H1 (cell line): ENCODE data around the gene PLPP4. TPM values are rescaled to one million over a fixed set of nuclear protein-coding genes. Genes with fewer than 3 reads are reported as not detected.

Source experiments
- CTCF ChIA-PET: fragments of 300-600 bp; sonication (Branson Sonifier 250); formaldehyde crosslinking; loops from one replicate; lab custom pipeline; 2021; ENCODE audit not compliant: partially characterized antibody; lab: Charles Lee
- POLR2A ChIA-PET: fragments of 300-600 bp; sonication (Branson Sonifier 250); formaldehyde crosslinking; loops from one replicate; lab custom pipeline; 2021; ENCODE audit warnings: inconsistent platforms; ENCODE audit not compliant: partially characterized antibody; lab: Charles Lee
- DNase-seq, 2 experiments: peaks; one replicate each; pipeline versions ENCODE4 v3.0.0 to v3.0.0-alpha.2; 2010 to 2022; ENCODE audit warnings: low spot score in 2 of 2, low read depth in 1 of 2, mixed read lengths in 1 of 2
- FAIRE-seq: peaks from 2 replicates; lab custom pipeline; 2011; peaks lifted over from hg19 to GRCh38; lab: Jason Lieb, UNC
- H2AFZ ChIP-seq: 2 replicates; pipeline ENCODE4 v1.8.1; 2012; ENCODE audit warnings: low read length, inconsistent platforms
- H2AK5ac ChIP-seq: 2 replicates; pipeline ENCODE4 v1.6.1; 2013; ENCODE audit warnings: low read depth, low read length
- H2BK120ac ChIP-seq: replicated peaks from 2 replicates; pipeline ENCODE3; 2013; ENCODE audit warnings: low read depth, low read length, inconsistent platforms
- H2BK12ac ChIP-seq: 2 replicates; pipeline ENCODE4 v1.6.1; 2013; ENCODE audit warnings: low read depth, low read length
- H2BK15ac ChIP-seq: 2 replicates; pipeline ENCODE4 v1.6.1; 2013; ENCODE audit warnings: low read length
- H2BK20ac ChIP-seq: 2 replicates; pipeline ENCODE4 v1.6.1; 2013; ENCODE audit warnings: low read length
- H2BK5ac ChIP-seq: 2 replicates; pipeline ENCODE4 v1.6.1; 2013; ENCODE audit warnings: low read depth, low read length
- H3K14ac ChIP-seq: 2 replicates; pipeline ENCODE4 v1.6.1; 2013; ENCODE audit warnings: inconsistent platforms; ENCODE audit not compliant: insufficient read length
- H3K18ac ChIP-seq: 2 replicates; pipeline ENCODE4 v1.6.1; 2013; ENCODE audit warnings: low read length; ENCODE audit errors: extremely low read depth
- H3K23ac ChIP-seq: 2 replicates; pipeline ENCODE4 v1.6.1; 2013; ENCODE audit warnings: inconsistent platforms; ENCODE audit not compliant: insufficient read length
- H3K23me2 ChIP-seq: 2 replicates; pipeline ENCODE4 v1.6.1; 2013; ENCODE audit warnings: low read depth, low read length
- H3K27ac ChIP-seq: 2 replicates; pipeline ENCODE4 v1.6.1; 2011; ENCODE audit warnings: low read depth, low read length, inconsistent platforms
- H3K27me3 ChIP-seq, 4 experiments: replicated peaks in 1 of 4; 1 replicate in 1 of 4; 2 replicates in 3 of 4; pipeline versions ENCODE4 v1.6.1 to v1.8.1; 2011 to 2013; ENCODE audit warnings: low read length in 3 of 4, mild to moderate bottlenecking in 3 of 4, inconsistent platforms in 2 of 4, mixed read lengths in 2 of 4, moderate library complexity in 1 of 4; ENCODE audit not compliant: control insufficient read depth in 3 of 4, insufficient read depth in 3 of 4; ENCODE audit errors: extremely low read depth in 1 of 4
- H3K36me3 ChIP-seq, 4 experiments: 2 replicates each; pipeline versions ENCODE4 v1.6.1 to v1.8.1; 2011 to 2013; ENCODE audit warnings: mild to moderate bottlenecking in 4 of 4, low read length in 3 of 4, moderate library complexity in 2 of 4, control low read depth in 1 of 4, inconsistent platforms in 1 of 4; ENCODE audit not compliant: insufficient read depth in 4 of 4, control insufficient read depth in 2 of 4
- H3K4ac ChIP-seq: replicated peaks from 2 replicates; pipeline ENCODE3; 2013; ENCODE audit warnings: low read length, low read depth, mixed read lengths, inconsistent platforms; ENCODE audit not compliant: insufficient read length
- H3K4me1 ChIP-seq, 4 experiments: replicated peaks in 1 of 4; 1 replicate in 1 of 4; 2 replicates in 3 of 4; pipeline versions ENCODE4 v1.6.1 to v1.8.1; 2011 to 2013; ENCODE audit warnings: low read length in 3 of 4, inconsistent platforms in 2 of 4, mixed read lengths in 1 of 4; ENCODE audit not compliant: insufficient read depth in 4 of 4, control insufficient read depth in 3 of 4
- H3K4me2 ChIP-seq, 2 experiments: 2 replicates each; pipeline versions ENCODE4 v1.6.1 to v1.8.1; 2011 to 2013; ENCODE audit warnings: low read depth in 2 of 2, low read length in 2 of 2, control low read depth in 1 of 2, inconsistent platforms in 1 of 2, mild to moderate bottlenecking in 1 of 2; ENCODE audit not compliant: insufficient read depth in 1 of 2
- H3K4me3 ChIP-seq, 4 experiments: fragments of 200-600, 300-600 bp in 1 of 4; sonication (generic), shearing (Covaris generic), sonication (Bioruptor Twin) in 1 of 4; 2 replicates each; pipeline versions ENCODE4 v1.5.1 to v1.8.1; 2011 to 2016; ENCODE audit warnings: low read length in 4 of 4, low read depth in 3 of 4, control low read depth in 2 of 4, inconsistent platforms in 2 of 4, mild to moderate bottlenecking in 2 of 4, mixed read lengths in 1 of 4, moderate library complexity in 1 of 4; ENCODE audit not compliant: insufficient read depth in 2 of 4; ENCODE audit errors: extremely low read depth in 1 of 4
- H3K56ac ChIP-seq: replicated peaks from 2 replicates; pipeline ENCODE3; 2013; ENCODE audit warnings: low read depth, mild to moderate bottlenecking, mixed read lengths, low read length, inconsistent platforms; ENCODE audit not compliant: insufficient read length
- H3K79me1 ChIP-seq: 2 replicates; pipeline ENCODE4 v1.6.1; 2013; ENCODE audit warnings: low read depth, low read length, control low read depth
- H3K79me2 ChIP-seq, 2 experiments: 2 replicates each; pipeline versions ENCODE4 v1.6.1 to v1.8.1; 2012 to 2013; ENCODE audit warnings: low read length in 2 of 2, mild to moderate bottlenecking in 2 of 2, inconsistent platforms in 1 of 2; ENCODE audit not compliant: insufficient read depth in 2 of 2, control insufficient read depth in 1 of 2
- H3K9ac ChIP-seq, 4 experiments: replicated peaks in 1 of 4; 1 replicate in 1 of 4; 2 replicates in 3 of 4; pipeline versions ENCODE4 v1.6.1 to v1.8.1; 2011 to 2013; ENCODE audit warnings: low read depth in 3 of 4, low read length in 3 of 4, control low read depth in 2 of 4, mild to moderate bottlenecking in 2 of 4, moderate library complexity in 2 of 4, inconsistent platforms in 1 of 4; ENCODE audit errors: extremely low read depth in 1 of 4
- H3K9me3 ChIP-seq, 2 experiments: 2 replicates each; pipeline versions ENCODE4 v1.6.1 to v1.8.1; 2012 to 2013; ENCODE audit warnings: mild to moderate bottlenecking in 2 of 2, moderate library complexity in 2 of 2, control low read depth in 1 of 2, inconsistent platforms in 1 of 2, low read depth in 1 of 2, low read length in 1 of 2, mixed read lengths in 1 of 2; ENCODE audit not compliant: insufficient read depth in 2 of 2
- H4K20me1 ChIP-seq, 2 experiments: replicated peaks in 1 of 2; 2 replicates each; pipeline versions ENCODE3 to v1.8.1; 2011 to 2013; ENCODE audit warnings: inconsistent platforms in 2 of 2, low read length in 2 of 2, mild to moderate bottlenecking in 1 of 2; ENCODE audit not compliant: insufficient read depth in 2 of 2, control insufficient read depth in 1 of 2
- H4K5ac ChIP-seq: 2 replicates; pipeline ENCODE4 v1.6.1; 2013; ENCODE audit warnings: low read length, low read depth, mixed read lengths, inconsistent platforms; ENCODE audit not compliant: insufficient read length
- H4K8ac ChIP-seq: 2 replicates; pipeline ENCODE4 v1.8.0; 2013; ENCODE audit warnings: mild to moderate bottlenecking, moderate library complexity, low read length, inconsistent platforms; ENCODE audit not compliant: insufficient read depth; ENCODE audit errors: extremely low read depth
- H4K91ac ChIP-seq: replicated peaks from 2 replicates; pipeline ENCODE3; 2013; ENCODE audit warnings: low read length, mixed read lengths, inconsistent platforms; ENCODE audit not compliant: insufficient read length
- HDAC2 ChIP-seq, 2 experiments: fragments of 300-600 bp in 1 of 2; sonication (generic) in 1 of 2; IDR thresholded peaks; 2 replicates each; pipeline ENCODE4 v1.6.1; 2011 to 2012; ENCODE audit warnings: low read depth in 2 of 2, low read length in 2 of 2, mild to moderate bottlenecking in 2 of 2, moderate library complexity in 2 of 2, borderline replicate concordance in 1 of 2, inconsistent platforms in 1 of 2
- KDM1A ChIP-seq: fragments of 200-600, 300-600 bp; sonication (generic); IDR thresholded peaks from 2 replicates; pipeline ENCODE4 v1.7.1; 2016; ENCODE audit warnings: mild to moderate bottlenecking, low read length, borderline replicate concordance
- NRF1 ChIP-seq: IDR thresholded peaks from 2 replicates; pipeline ENCODE4 v1.6.1; 2011; ENCODE audit warnings: mild to moderate bottlenecking, low read depth, low read length, improper control_type of control experiment
- TCF12 ChIP-seq: IDR thresholded peaks from 2 replicates; pipeline ENCODE4 v1.6.1; 2011; ENCODE audit warnings: low read depth, mild to moderate bottlenecking, low read length
- WGBS, 2 experiments: shearing (Covaris generic) in 1 of 2; methylation state at CpG; one replicate each; pipeline versions ENCODE4 v1.1.6 to v1.1.7; 2013 to 2015; ENCODE audit warnings: low lambda C conversion rate in 2 of 2, mixed read lengths in 2 of 2, inconsistent platforms in 1 of 2, low coverage in 1 of 2, missing lambda C conversion rate in 1 of 2; ENCODE audit not compliant: insufficient replicate concordance in 2 of 2, insufficient coverage in 1 of 2, insufficient read length in 1 of 2; ENCODE audit errors: extremely low coverage in 1 of 2, missing lambda C conversion rate in 1 of 2; 5-methylcytosine and 5-hydroxymethylcytosine counted together
- polyA plus RNA-seq, 7 experiments: library from polyadenylated mRNA; depleted of rRNA in 3 of 7; stranded (reverse) in 5 of 7; unstranded in 2 of 7; fragments of >200 nt in 5 of 7; fragments of 200-250 nt in 2 of 7; gene quantifications; 1 replicate in 5 of 7; 2 replicates in 1 of 7; 4 replicates in 1 of 7; pipeline versions ENCODE4 v1.2.1 to v1.2.3, GENCODE V29; 2011 to 2013; ENCODE audit warnings: missing spikeins in 2 of 7, mixed read lengths in 2 of 7
- total RNA-seq: library from RNA; stranded (reverse); fragmentation: NEBNext Ultra II Directional; extraction: Animal tissue kit (Norgen Biotek cat#: 25700); gene quantifications from 2 replicates; pipeline ENCODE4 v1.2.1, GENCODE V29; 2021

The PLPP4 gene
- total and polyA plus RNA-seq, 2 of the 8 experiments (the other 6 are each of a cell fraction or from before 2014, with no cell fraction given): 0.30 TPM; not detected in 1

DNA sequence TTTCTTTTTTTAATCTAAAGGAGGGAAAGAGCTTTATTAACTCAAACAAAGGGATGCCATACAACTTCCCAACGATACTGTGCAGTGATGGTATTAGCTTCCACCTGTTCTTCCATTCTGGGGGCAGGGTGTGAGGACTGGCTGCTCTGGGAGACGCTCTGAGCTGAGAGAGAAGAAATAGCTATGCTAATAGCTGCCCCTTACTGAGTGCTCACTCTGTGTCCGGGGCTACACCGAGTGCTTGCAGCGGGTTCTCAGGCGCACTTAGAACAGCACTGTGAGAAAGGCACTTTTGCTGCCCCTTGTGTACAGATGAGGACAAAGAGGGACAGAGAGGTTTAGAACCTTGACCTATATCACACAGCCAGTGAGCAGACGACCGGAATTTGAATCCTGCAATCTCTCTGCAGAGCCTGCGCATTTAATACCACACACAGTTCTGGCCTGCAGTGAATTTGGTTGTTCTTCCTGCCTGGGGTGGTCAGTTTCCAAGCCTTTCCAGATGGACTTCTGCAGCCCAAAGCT lies 142.2 kb downstream of the PLPP4 start:
- Histone ChIP-seq H3K27ac (no peak overlapping the region), H3K79me2 (no peaks in the 10 kb centered on the region), H2AK5ac (no peak overlapping the region), H4K8ac (no peak overlapping the region), H3K23me2 (no peaks in the 10 kb centered on the region), H4K91ac (no peak overlapping the region), H3K9ac (no peak overlapping the region), H2BK120ac (no peak overlapping the region), H3K4me2 (no peak overlapping the region), H2BK12ac (no peak overlapping the region), H4K20me1 (no peaks in the 10 kb centered on the region), H3K27me3 (no peaks in the 10 kb centered on the region), H3K23ac (no peak overlapping the region), H3K79me1 (no peaks in the 10 kb centered on the region), H3K36me3 (no peaks in the 10 kb centered on the region), H3K4ac (no peak overlapping the region), H3K14ac (no peak overlapping the region), H3K4me1 (peaks cover 2 to 13% (median 5%) of the 10 kb centered on the region in 4 experiments; a peak in 5 of 7 replicates), H3K9me3 (no peaks in the 10 kb centered on the region), H4K5ac (no peak overlapping the region), H3K18ac (no peak overlapping the region), H2BK15ac (no peak overlapping the region), H2BK5ac (no peak overlapping the region), H3K56ac (no peak overlapping the region), H2BK20ac (no peak overlapping the region; the same call in 1 of the 2 replicates), H3K4me3 (no peak overlapping the region), H2AFZ (no peak overlapping the region)
- FAIRE-seq (no peak), DNase-seq (no peak)
- CTCF ChIA-PET: interaction anchor here (0.6 to 5.1 kb wide), 10 partner anchors 9 to 292 kb away, joined by 3 to 37 read pairs (median 3); no protein-coding TSS in a partner anchor
- POLR2A ChIA-PET: no interaction called here
- TF ChIP-seq HDAC2 (IDR thresholded peaks at IDR 0.05; ENCODE audit: borderline replicate concordance in 1 of 2, low read depth in 2 of 2, low read length in 2 of 2): 0 out of 4 replicates have a peak, but pooled peaks of 1 of the 2 experiments have one; percentile 63
- TF ChIP-seq TCF12: no peak
- no peak for TF ChIP-seq NRF1
- TF ChIP-seq KDM1A: peak; percentile 68; the same call in 1 of the 2 replicates
- 75% methylated on average over 9 of the region's 9 CpGs; no CpG with 5 or more reads in 1 of the 2 experiments for WGBS, 2 experiments
